H9 (cell line): ENCODE data around the gene PYGB. TPM values are rescaled to one million over a fixed set of nuclear protein-coding genes. Genes with fewer than 3 reads are reported as not detected.

Experiments
- DNase-seq: peaks from one replicate; pipeline ENCODE4 v3.0.0-alpha.2; 2017
- H2AFZ ChIP-seq: one replicate; pipeline ENCODE4 v1.6.1; 2013; ENCODE audit warnings: mild to moderate bottlenecking, low read length, control low read depth, moderate library complexity
- H2AK5ac ChIP-seq: 2 replicates; pipeline ENCODE4 v1.6.1; 2013; ENCODE audit warnings: low read length, control low read depth, mixed read lengths; ENCODE audit not compliant: insufficient read length
- H2BK120ac ChIP-seq: one replicate; pipeline ENCODE4 v1.6.1; 2013; ENCODE audit warnings: low read depth, mild to moderate bottlenecking, low read length, control low read depth, inconsistent platforms; ENCODE audit not compliant: poor library complexity, severe bottlenecking
- H2BK12ac ChIP-seq: 2 replicates; pipeline ENCODE4 v1.6.1; 2013; ENCODE audit warnings: low read length, control low read depth, mixed read lengths, low read depth; ENCODE audit not compliant: insufficient read length
- H2BK15ac ChIP-seq: 2 replicates; pipeline ENCODE4 v1.6.1; 2013; ENCODE audit warnings: low read depth, low read length, control low read depth
- H2BK20ac ChIP-seq: one replicate; pipeline ENCODE4 v1.6.1; 2013; ENCODE audit warnings: low read depth, mild to moderate bottlenecking, low read length, control low read depth, inconsistent platforms; ENCODE audit not compliant: poor library complexity, severe bottlenecking
- H2BK5ac ChIP-seq: 2 replicates; pipeline ENCODE4 v1.6.1; 2013; ENCODE audit warnings: low read length, control low read depth, mixed read lengths; ENCODE audit not compliant: insufficient read length
- H3K14ac ChIP-seq: 2 replicates; pipeline ENCODE4 v1.6.1; 2013; ENCODE audit warnings: low read length, control low read depth; ENCODE audit not compliant: insufficient read depth
- H3K18ac ChIP-seq: 2 replicates; pipeline ENCODE4 v1.6.1; 2013; ENCODE audit warnings: low read depth, mild to moderate bottlenecking, mixed read lengths, low read length, control low read depth; ENCODE audit not compliant: insufficient read length
- H3K23ac ChIP-seq: 2 replicates; pipeline ENCODE4 v1.6.1; 2013; ENCODE audit warnings: low read length, control low read depth, mixed read lengths, low read depth; ENCODE audit not compliant: insufficient read length
- H3K23me2 ChIP-seq: 2 replicates; pipeline ENCODE4 v1.6.1; 2013; ENCODE audit warnings: low read depth, mild to moderate bottlenecking, mixed read lengths, low read length, control low read depth; ENCODE audit not compliant: insufficient read length, poor library complexity, severe bottlenecking
- H3K27ac ChIP-seq: 2 replicates; pipeline ENCODE4 v1.5.1; 2013; ENCODE audit warnings: low read length, control low read depth, mixed read lengths, low read depth; ENCODE audit not compliant: insufficient read length
- H3K27me3 ChIP-seq: 2 replicates; pipeline ENCODE4 v1.6.1; 2013; ENCODE audit warnings: low read length, control low read depth, inconsistent platforms; ENCODE audit not compliant: insufficient read depth
- H3K4ac ChIP-seq: 2 replicates; pipeline ENCODE4 v1.6.1; 2013; ENCODE audit warnings: low read depth, mild to moderate bottlenecking, control low read depth, inconsistent platforms, low read length, moderate library complexity
- H3K4me1 ChIP-seq: 2 replicates; pipeline ENCODE4 v1.6.1; 2013; ENCODE audit warnings: low read length, control low read depth, inconsistent platforms; ENCODE audit not compliant: insufficient read depth
- H3K4me2 ChIP-seq: 2 replicates; pipeline ENCODE4 v1.6.1; 2013; ENCODE audit warnings: low read length, control low read depth, mixed read lengths; ENCODE audit not compliant: insufficient read length, insufficient read depth
- H3K56ac ChIP-seq: 2 replicates; pipeline ENCODE4 v1.6.1; 2013; ENCODE audit warnings: low read depth, mild to moderate bottlenecking, mixed read lengths, low read length, control low read depth; ENCODE audit not compliant: insufficient read length
- H3K79me1 ChIP-seq: 2 replicates; pipeline ENCODE4 v1.6.1; 2013; ENCODE audit warnings: low read depth, mild to moderate bottlenecking, moderate library complexity, low read length, control low read depth, inconsistent platforms; ENCODE audit not compliant: insufficient read depth, poor library complexity, severe bottlenecking
- H3K79me2 ChIP-seq: 2 replicates; pipeline ENCODE4 v1.6.1; 2013; ENCODE audit warnings: low read length, control low read depth, inconsistent platforms; ENCODE audit not compliant: insufficient read depth
- H3K9ac ChIP-seq: 2 replicates; pipeline ENCODE4 v1.6.1; 2013; ENCODE audit warnings: low read length, control low read depth, mixed read lengths; ENCODE audit not compliant: insufficient read length; ENCODE audit errors: extremely low read depth
- H3K9me3 ChIP-seq: one replicate; pipeline ENCODE4 v1.6.1; 2013; ENCODE audit warnings: low read depth, low read length, inconsistent platforms; ENCODE audit not compliant: control insufficient read depth
- H3T11ph ChIP-seq: one replicate; pipeline ENCODE4 v1.6.1; 2013; ENCODE audit warnings: mild to moderate bottlenecking, low read length, control low read depth, inconsistent platforms
- H4K20me1 ChIP-seq: one replicate; pipeline ENCODE4 v1.6.1; 2013; ENCODE audit not compliant: control insufficient read depth, insufficient read length, insufficient read depth
- H4K5ac ChIP-seq: 2 replicates; pipeline ENCODE4 v1.6.1; 2013; ENCODE audit warnings: low read depth, mild to moderate bottlenecking, mixed read lengths, low read length, control low read depth; ENCODE audit not compliant: insufficient read length
- H4K8ac ChIP-seq: replicated peaks from 2 replicates; pipeline ENCODE4 v1.6.1; 2013; ENCODE audit warnings: low read length, control low read depth, mixed read lengths, low read depth; ENCODE audit not compliant: insufficient read length
- H4K91ac ChIP-seq: 2 replicates; pipeline ENCODE4 v1.6.1; 2013; ENCODE audit warnings: low read depth, mild to moderate bottlenecking, moderate library complexity, mixed read lengths, low read length, control low read depth; ENCODE audit not compliant: insufficient read length
- H3K27ac Mint-ChIP-seq, 3 experiments: 2 replicates in 2 of 3; 3 replicates in 1 of 3; pipeline ENCODE4 v1.8.0; 2020 to 2021; ENCODE audit warnings: mixed read lengths in 3 of 3, mild to moderate bottlenecking in 1 of 3, moderate library complexity in 1 of 3
- H3K27me3 Mint-ChIP-seq: 2 replicates; pipeline ENCODE4 v1.8.0; 2021; ENCODE audit warnings: low read depth, mild to moderate bottlenecking, moderate library complexity, mixed read lengths
- H3K36me3 Mint-ChIP-seq, 3 experiments: 2 replicates in 2 of 3; 3 replicates in 1 of 3; pipeline ENCODE4 v1.8.0; 2020 to 2021; ENCODE audit warnings: low read depth in 3 of 3, mixed read lengths in 3 of 3; ENCODE audit not compliant: insufficient read depth in 1 of 3
- H3K4me1 Mint-ChIP-seq, 2 experiments: 2 replicates each; pipeline ENCODE4 v1.8.0; 2020; ENCODE audit warnings: mixed read lengths in 2 of 2
- H3K4me3 Mint-ChIP-seq, 2 experiments: 2 replicates in 1 of 2; 3 replicates in 1 of 2; pipeline ENCODE4 v1.8.0; 2020 to 2021; ENCODE audit warnings: mild to moderate bottlenecking in 2 of 2, mixed read lengths in 2 of 2, moderate library complexity in 1 of 2
- H3K9me3 Mint-ChIP-seq, 2 experiments: 2 replicates in 1 of 2; 3 replicates in 1 of 2; pipeline ENCODE4 v1.8.0; 2020; ENCODE audit warnings: mild to moderate bottlenecking in 2 of 2, mixed read lengths in 2 of 2, moderate library complexity in 1 of 2
- WGBS: extraction: QIAGEN DNeasy Blood & Tissue Kit; methylation state at CpG from one replicate; pipeline ENCODE4 v1.1.7; 2013; ENCODE audit warnings: missing lambda C conversion rate, low lambda C conversion rate, mixed read lengths; ENCODE audit not compliant: insufficient read length; ENCODE audit errors: extremely low coverage; 5-methylcytosine and 5-hydroxymethylcytosine counted together
- total RNA-seq: library from RNA; stranded (reverse); gene quantifications from 2 replicates; pipeline ENCODE4 v1.2.1, GENCODE V29; 2021
- TF ChIP-seq, protein P1 (sequence below): fragments of 200-600 bp; sonication (generic); conservative IDR thresholded peaks from 3 replicates; pipeline ENCODE4 v1.8.0; 2021; ENCODE audit warnings: antibody characterized with exemption, mild to moderate bottlenecking

PYGB gene
- total RNA-seq, 1 experiment from 2014 or later: 46.9 TPM

DNA sequence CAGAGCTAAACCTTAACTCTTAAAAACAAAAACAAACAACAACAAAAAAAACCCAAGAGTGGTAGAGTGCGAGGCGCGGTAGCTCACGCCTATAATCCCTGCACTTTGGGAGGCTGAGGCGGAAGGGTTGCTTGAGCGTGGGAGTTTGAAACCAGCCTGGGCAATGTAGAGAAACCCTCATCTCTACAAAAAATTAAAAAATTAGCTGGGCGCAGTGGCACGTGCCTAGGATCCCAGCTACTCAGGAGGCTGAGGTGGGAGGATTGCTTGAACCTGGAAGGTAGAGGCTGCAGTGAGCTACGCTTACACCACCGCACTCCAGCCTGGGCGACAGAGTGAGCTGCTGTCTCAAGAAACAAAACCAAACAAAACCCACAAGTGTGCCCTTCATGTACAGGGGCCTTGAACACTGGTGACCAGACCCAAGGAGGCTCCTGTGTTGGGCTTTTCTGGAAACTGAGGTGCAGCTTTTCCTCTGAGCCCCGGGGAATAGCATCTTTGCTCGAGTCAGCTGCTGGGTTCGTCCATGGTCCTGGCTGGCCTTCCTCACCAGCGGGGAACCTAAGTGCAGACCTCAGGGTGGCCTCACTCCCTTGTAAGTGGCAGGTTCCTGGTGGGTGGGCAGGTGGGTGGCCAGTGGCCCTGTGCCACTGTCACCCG lies 39.9 kb downstream of the PYGB start:
- H3K27me3 ChIP-seq: no peaks in the 10 kb centered on the region
- DNase-seq: no peak
- H3K36me3 Mint-ChIP-seq: peaks cover 23 to 56% (median 55%) of the 10 kb centered on the region in 3 experiments
- H2BK12ac ChIP-seq: no peak overlapping the region
- no peak overlapping the region for H2AK5ac ChIP-seq
- H3K9me3 Mint-ChIP-seq: no peaks in the 10 kb centered on the region; a peak in 1 of 5 replicates
- no peak overlapping the region for H3K23ac ChIP-seq
- no peak overlapping the region for H3K4me3 Mint-ChIP-seq
- H2BK15ac ChIP-seq: no peak overlapping the region
- H3T11ph ChIP-seq: no peak overlapping the region
- TF ChIP-seq, protein P1, sequence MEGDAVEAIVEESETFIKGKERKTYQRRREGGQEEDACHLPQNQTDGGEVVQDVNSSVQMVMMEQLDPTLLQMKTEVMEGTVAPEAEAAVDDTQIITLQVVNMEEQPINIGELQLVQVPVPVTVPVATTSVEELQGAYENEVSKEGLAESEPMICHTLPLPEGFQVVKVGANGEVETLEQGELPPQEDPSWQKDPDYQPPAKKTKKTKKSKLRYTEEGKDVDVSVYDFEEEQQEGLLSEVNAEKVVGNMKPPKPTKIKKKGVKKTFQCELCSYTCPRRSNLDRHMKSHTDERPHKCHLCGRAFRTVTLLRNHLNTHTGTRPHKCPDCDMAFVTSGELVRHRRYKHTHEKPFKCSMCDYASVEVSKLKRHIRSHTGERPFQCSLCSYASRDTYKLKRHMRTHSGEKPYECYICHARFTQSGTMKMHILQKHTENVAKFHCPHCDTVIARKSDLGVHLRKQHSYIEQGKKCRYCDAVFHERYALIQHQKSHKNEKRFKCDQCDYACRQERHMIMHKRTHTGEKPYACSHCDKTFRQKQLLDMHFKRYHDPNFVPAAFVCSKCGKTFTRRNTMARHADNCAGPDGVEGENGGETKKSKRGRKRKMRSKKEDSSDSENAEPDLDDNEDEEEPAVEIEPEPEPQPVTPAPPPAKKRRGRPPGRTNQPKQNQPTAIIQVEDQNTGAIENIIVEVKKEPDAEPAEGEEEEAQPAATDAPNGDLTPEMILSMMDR: no peak
- H4K8ac ChIP-seq: no peak overlapping the region
- no peak overlapping the region for H3K18ac ChIP-seq
- no peak overlapping the region for H3K56ac ChIP-seq
- no peaks in the 10 kb centered on the region for H3K4me1 ChIP-seq
- no peak overlapping the region for H3K9ac ChIP-seq
- no peaks in the 10 kb centered on the region for H3K23me2 ChIP-seq
- H3K14ac ChIP-seq: no peak overlapping the region
- no peak overlapping the region for H3K4ac ChIP-seq
- H3K4me2 ChIP-seq: no peak overlapping the region
- no peaks in the 10 kb centered on the region for H4K20me1 ChIP-seq
- H3K27ac ChIP-seq: no peak overlapping the region
- H3K79me1 ChIP-seq: no peaks in the 10 kb centered on the region
- H3K79me2 ChIP-seq: no peaks in the 10 kb centered on the region
- no peaks in the 10 kb centered on the region for H3K9me3 ChIP-seq
- no CpG with 5 or more reads among the region's 16 CpGs for whole genome bisulfite sequencing
- H3K4me1 Mint-ChIP-seq: peaks cover 0 to 4% of the 10 kb centered on the region in 2 experiments; a peak in 1 of 4 replicates
- no peaks in the 10 kb centered on the region; the same call in 1 of the 2 replicates for H3K27me3 Mint-ChIP-seq
- no peak overlapping the region for H4K91ac ChIP-seq
- no peak overlapping the region for H2AFZ ChIP-seq
- H2BK120ac ChIP-seq: no peak overlapping the region
- H3K27ac Mint-ChIP-seq: peak overlapping the region in 2 of 3 experiments; percentile 27 to 39; a peak in 2 of 7 replicates
- H4K5ac ChIP-seq: no peak overlapping the region
- no peak overlapping the region for H2BK20ac ChIP-seq
- no peak overlapping the region for H2BK5ac ChIP-seq
